HL-60 (cell line): ENCODE data around the gene GGACT.

Source experiments
- CTCF ChIP-seq: IDR thresholded peaks from one replicate; pipeline ENCODE4 v1.5.1; 2011; ENCODE audit warnings: low read length, control low read depth, inconsistent platforms; ENCODE audit not compliant: insufficient read depth
- REST ChIP-seq: IDR thresholded peaks from 2 replicates; pipeline ENCODE4 v1.6.1; 2012; ENCODE audit warnings: low read depth; ENCODE audit not compliant: insufficient replicate concordance

GRCh38 chr13:100530671-100531213, 57.8 kb downstream of the GGACT start:
- TF ChIP-seq CTCF (no peak), REST (no peak)
